ENCODE measurements around the gene UNG.

DNA sequence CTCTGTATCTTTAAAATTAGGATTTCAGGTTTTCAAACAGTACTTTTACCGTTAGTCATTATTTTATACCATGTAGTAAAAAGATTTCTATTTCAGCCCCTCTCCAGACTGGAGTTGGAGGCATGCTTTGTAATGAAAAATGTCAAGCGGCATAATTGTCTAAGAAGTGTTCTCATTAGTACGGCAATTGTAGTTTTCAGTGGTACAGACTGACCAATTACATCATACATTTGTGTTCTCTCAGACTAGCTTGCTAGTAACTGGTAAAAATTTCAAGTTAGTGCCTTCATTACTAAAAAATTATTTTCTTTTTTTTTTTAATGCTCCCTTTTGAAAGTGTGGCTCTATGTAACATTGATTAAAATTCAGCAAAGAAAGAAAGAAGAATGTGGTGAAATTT lies 40.5 kb upstream of the UNG start:
- TF ChIP-seq ZFP36 (IDR thresholded peaks at IDR 0.05; ENCODE audit: borderline replicate concordance, partially characterized antibody) (no peak), BHLHE40 (IDR thresholded peaks at IDR 0.05; ENCODE audit: low read depth, low read length) (no peak), ESRRA (IDR thresholded peaks at IDR 0.05; ENCODE audit: borderline replicate concordance, low read length) (no peak), POLR2A (IDR thresholded peaks at IDR 0.05; ENCODE audit: low read length) (no peak), RCOR1 (IDR thresholded peaks at IDR 0.05; ENCODE audit: low read depth, low read length) (no peak), NR3C1 (IDR thresholded peaks at IDR 0.05) (no peak), HOXA7 (CRISPR knock-in tag; IDR thresholded peaks at IDR 0.05) (no peak)
- TF ChIP-seq, protein P1, sequence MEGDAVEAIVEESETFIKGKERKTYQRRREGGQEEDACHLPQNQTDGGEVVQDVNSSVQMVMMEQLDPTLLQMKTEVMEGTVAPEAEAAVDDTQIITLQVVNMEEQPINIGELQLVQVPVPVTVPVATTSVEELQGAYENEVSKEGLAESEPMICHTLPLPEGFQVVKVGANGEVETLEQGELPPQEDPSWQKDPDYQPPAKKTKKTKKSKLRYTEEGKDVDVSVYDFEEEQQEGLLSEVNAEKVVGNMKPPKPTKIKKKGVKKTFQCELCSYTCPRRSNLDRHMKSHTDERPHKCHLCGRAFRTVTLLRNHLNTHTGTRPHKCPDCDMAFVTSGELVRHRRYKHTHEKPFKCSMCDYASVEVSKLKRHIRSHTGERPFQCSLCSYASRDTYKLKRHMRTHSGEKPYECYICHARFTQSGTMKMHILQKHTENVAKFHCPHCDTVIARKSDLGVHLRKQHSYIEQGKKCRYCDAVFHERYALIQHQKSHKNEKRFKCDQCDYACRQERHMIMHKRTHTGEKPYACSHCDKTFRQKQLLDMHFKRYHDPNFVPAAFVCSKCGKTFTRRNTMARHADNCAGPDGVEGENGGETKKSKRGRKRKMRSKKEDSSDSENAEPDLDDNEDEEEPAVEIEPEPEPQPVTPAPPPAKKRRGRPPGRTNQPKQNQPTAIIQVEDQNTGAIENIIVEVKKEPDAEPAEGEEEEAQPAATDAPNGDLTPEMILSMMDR (IDR thresholded peaks at IDR 0.05): no peak

All from A549 (cell line).